NCI-H1417 treated with DMSO at 0.1 percent for 48 hours (cell line): Measurements from ENCODE around the gene TRMT6.

ENCODE experiments used
- DNase-seq: peaks from one replicate; lab custom pipeline; 2025; lab: John Stamatoyannopoulos, UW

Gene TRMT6

GRCh38 chr20:5947276-5947675 is 3.1 kb downstream of the TRMT6 start:
- no peak for DNase-seq

DNA sequence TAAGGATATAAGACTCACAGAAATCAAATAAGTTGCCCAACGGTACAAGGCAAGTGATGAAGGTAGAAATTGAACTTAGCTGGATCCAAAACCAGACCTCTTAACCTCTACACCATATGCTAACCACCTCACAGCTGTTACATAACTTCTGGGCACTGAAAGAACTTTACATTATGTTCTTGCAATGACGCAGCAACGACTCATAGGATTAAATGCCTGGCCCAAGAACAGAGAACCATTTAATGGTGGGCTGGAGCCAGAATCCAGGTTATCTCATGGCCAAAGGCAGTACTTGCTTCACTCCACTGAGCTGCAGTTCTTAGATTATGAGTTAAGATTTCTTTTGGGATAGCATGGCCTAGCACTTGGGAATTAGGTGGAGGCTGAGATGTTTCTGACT is 4.4 kb downstream of the TRMT6 start:
- DNase-seq: no peak

- DNase-seq: no peak
These were observed 11.8 kb downstream of the TRMT6 start for GRCh38 chr20:5938456-5939029.

DNA sequence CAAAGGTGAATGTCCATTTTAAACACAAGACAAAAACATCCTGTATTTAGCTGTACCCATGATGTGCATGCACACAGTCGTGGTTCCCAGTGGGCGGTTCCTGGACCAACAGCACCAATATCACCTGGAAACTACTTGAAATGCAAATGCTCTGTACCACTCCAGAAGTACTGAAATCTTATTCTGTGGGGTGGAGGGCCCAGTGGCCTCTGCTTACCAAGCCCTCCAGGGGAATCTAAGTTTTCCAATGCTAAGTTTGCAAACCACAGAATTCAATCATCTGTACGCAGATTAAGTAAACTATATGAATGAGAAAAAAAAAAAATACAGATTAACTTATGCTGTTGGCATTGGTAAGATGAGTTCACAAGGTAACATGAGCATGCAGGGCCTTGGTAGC is 14.1 kb downstream of the TRMT6 start:
- no peak for DNase-seq

DNA sequence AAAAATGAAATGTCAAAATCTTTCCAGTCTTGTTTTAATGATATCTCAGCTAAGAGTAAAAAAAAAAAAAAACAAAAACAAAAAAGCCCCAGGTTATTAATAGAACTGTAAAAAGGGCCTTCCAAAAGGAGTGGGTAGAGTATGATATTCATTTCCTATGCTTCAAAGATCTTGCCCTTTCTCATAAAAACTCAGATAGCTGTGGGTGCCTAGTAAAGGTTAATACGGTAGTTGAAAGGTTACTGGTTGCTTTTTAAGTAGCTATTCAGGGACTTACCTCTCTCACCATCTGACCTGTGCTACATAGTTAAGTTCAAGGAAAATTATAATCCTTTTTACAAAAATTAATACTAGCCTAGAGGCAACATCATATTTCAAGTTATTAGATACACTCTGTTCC is 14.9 kb downstream of the TRMT6 start:
- no peak for DNase-seq

- no peak for DNase-seq
These were observed 16.4 kb downstream of the TRMT6 start for GRCh38 chr20:5933802-5934436.

GRCh38 chr20:5932796-5933195 is 17.5 kb downstream of the TRMT6 start:
- DNase-seq: no peak

- no peak for DNase-seq
These were observed 18.9 kb downstream of the TRMT6 start for GRCh38 chr20:5931411-5931810.

DNA sequence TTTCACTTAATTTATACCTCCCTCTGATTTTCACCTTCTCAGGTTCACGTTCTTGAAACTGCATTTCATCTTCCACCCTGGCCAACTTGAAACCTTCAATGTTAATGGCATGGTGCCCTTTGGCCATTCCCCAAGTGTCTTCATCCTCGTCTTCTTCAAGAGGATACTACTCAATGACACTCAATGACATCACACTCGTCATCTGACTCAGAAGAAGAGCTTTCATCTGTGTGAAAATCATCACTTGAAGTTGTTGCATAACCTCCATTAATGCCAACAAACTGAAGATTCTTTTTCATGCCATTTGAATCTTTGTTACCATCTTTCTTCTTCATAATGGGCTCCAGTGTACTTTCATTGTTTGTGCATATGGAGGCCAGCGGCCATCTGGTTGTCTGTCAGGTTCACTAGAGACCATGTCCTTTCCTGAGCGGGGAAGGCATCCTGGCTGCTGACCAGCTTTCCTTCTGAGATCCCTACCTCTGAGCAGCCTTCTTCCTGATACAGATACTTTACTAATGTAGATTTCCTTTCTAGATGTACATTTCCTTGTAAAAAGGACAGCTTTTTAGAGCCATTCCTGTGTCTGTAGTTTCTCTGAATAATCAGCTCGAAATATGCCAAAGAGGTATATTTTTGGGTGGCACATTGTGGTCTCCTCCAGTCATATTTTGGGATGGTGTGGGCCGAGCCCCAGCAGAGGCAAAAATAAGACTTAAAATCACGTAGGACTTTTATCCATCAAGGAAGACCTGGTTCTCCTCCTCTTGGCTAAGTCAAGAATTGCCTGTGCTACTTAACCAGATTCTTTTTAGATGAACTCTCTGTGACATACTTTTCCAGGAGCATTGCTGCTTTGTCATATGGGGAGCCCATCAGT is 21.3 kb downstream of the TRMT6 start:
- no peak for DNase-seq

- DNase-seq: no peak
These were observed 22.4 kb downstream of the TRMT6 start for GRCh38 chr20:5927749-5928462.

DNA sequence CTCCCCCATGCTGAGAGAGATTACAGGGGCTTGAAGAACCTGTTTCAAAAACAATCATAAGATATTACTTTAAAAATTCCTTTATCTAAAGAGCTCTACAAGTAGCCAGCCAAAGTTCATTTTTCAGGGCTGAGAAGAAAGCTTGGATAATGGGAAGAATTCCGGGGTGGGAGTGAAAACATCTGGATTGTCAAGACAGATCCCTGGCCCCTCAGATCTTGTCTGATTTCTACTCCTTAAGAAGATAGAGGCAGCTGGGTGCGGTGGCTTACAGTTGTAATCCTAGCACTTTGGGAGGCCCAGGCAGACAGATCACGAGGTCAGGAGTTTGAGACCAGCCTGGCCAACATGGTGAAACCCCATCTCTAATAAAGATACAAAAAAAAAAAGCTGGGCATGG is 24.8 kb downstream of the TRMT6 start:
- no peak for DNase-seq

GRCh38 chr20:5923493-5923892 is 26.8 kb downstream of the TRMT6 start:
- no peak for DNase-seq

DNA sequence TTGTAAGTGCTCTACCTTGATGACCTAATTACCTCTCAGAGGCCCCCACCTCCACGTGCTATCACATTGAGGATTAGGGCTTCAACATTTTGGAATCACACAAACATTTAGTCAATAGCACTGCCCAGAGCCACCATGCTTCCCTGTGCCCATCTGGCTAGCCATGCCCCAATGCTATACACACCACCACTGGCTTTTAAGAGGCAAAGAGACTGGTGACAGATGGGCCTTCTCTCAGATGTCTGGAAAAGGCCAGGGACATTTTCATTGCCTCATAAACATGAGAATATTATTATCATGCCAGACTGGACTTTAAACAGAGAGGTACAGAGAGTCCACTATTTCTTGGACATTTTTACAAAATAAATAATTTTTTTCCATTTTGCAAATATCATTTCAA is 29.8 kb downstream of the TRMT6 start:
- no peak for DNase-seq

DNA sequence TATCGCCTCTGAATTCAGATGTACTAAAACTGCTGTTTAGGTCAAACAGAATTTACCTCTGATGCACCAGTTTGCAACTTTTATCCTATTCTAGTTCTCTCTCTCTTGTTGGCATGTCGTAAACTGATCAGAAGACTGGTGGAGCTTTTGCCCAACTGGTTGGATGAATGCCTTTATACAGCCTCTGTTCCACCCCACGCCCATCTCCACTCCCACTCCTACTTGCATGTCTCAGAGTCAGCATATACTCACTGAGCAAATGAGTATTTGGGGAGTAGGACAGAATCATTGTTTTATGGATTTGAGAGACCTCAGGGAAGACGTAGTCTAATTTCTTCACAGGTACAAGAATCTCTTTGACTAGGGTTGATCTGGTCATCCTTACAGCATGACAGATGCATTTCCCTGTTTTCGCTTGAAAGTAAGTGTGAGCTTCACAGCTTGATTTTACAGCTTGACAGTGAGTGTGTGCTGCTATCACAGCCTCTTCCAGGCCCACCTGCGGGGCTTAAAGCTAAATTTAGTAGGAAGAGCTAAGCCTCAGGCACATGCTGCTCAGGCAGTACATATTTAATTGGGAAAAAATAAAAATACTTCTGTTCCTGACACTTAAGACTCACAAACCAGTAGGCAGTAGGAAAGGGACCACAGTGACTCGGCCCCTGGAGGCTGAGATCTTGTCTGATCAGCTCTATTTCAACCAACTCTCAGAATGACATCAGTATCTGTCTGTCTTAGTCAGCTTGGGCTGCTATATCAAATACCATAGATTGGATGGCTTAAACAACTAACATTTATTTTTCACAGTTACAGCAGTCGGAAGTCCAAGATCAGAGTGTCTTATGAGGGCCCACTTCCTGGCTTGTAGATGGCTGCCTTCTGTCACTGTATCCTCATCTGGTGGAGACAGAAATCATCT is 30.4 kb downstream of the TRMT6 start:
- DNase-seq: no peak

GRCh38 chr20:5918856-5919625 is 31.3 kb downstream of the TRMT6 start:
- no peak for DNase-seq

DNA sequence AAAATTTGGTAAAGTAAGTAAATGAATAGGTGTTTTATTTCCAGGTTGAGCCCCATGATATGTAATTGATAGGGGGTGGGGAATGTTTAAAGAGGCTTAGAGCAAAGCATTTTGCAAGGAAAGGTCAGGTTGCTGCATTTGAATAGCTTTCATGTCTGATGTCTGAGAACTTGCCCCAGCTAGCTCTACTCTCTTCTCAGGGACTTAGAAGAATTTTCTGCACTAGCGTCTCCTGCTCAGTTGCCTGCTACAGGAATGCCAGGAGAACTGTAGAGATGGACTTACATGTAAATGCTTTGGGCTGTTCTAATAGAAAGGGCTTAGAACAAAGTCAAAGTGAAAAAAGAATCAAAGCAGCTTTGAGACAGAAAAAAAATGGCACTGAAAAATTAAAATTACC is 35.5 kb downstream of the TRMT6 start:
- DNase-seq: no peak

- DNase-seq: no peak
These were observed 37.2 kb downstream of the TRMT6 start for GRCh38 chr20:5913166-5913565.

DNA sequence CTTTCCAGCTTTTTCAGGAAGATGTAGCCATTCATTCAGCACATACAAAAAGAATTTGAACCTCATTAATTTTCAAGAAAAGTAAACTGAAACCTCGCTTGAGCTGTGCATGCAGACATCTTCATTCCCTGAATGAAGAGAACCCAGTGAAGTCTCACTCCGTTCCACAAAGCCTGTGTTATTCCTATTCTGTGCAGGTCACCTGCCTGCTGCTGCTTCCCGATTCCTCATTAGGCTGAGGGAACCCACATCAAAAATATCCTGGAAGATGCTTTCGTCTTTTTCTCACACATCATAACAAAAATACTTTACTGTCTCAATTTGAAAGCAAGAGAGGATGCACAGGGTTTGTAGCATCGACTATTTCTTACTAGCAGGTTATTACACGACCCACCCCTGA is 40.1 kb downstream of the TRMT6 start:
- no peak for DNase-seq

DNA sequence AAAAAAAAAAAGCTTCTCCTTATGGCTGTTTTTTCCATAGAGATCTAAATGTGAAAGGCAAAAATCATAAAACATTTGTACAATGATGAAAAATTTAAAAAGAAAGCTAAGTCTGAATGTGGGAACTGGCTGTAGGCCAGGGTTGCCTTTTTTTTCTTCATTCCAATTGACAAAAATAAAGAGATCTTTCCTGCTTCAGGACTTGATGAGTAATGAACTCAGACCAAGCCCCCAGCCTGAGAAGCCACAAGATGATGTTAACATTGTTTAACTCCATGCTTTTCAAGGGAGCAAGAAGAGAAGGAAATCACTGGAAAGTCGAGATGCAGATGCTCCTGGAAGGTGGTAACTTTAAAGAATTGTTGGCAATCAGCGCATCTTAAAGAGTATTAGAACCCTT is 41.4 kb downstream of the TRMT6 start:
- no peak for DNase-seq

GRCh38 chr20:5900908-5901307 is 49.4 kb downstream of the TRMT6 start:
- no peak for DNase-seq

GRCh38 chr20:5899444-5899843 is 50.9 kb downstream of the TRMT6 start:
- no peak for DNase-seq
